Parathyroid adenoma (tissue), 2 donors: ENCODE results near the gene GRIA4.

Experiments used
- H2AFZ ChIP-seq: fragments of 300-600 bp; sonication (generic); one replicate; pipeline ENCODE4 v1.7.0; 2017; ENCODE audit warnings: antibody characterized with exemption, mild to moderate bottlenecking
- H3K27ac ChIP-seq: fragments of 300-600 bp; sonication (generic); one replicate; pipeline ENCODE4 v1.7.0; 2017
- H3K27me3 ChIP-seq: fragments of 300-600 bp; sonication (generic); one replicate; pipeline ENCODE4 v1.7.0; 2017; ENCODE audit warnings: low read length; ENCODE audit not compliant: control insufficient read depth, insufficient read depth
- H3K36me3 ChIP-seq: fragments of 300-600 bp; sonication (generic); one replicate; pipeline ENCODE4 v1.7.0; 2017; ENCODE audit warnings: low read length; ENCODE audit not compliant: control insufficient read depth, insufficient read depth
- H3K4me1 ChIP-seq: fragments of 300-600 bp; sonication (generic); one replicate; pipeline ENCODE4 v1.7.0; 2017; ENCODE audit warnings: control low read depth
- H3K4me2 ChIP-seq: fragments of 300-600 bp; sonication (generic); one replicate; pipeline ENCODE4 v1.7.0; 2017; ENCODE audit warnings: low read length
- H3K4me3 ChIP-seq: fragments of 300-600 bp; sonication (generic); one replicate; pipeline ENCODE4 v1.7.0; 2017; ENCODE audit warnings: low read depth, low read length
- H3K79me2 ChIP-seq: fragments of 300-600 bp; sonication (generic); one replicate; pipeline ENCODE4 v1.7.0; 2017; ENCODE audit warnings: control low read depth
- H3K9ac ChIP-seq: fragments of 300-600 bp; sonication (generic); one replicate; pipeline ENCODE4 v1.7.0; 2017; ENCODE audit warnings: mild to moderate bottlenecking
- H3K9me3 ChIP-seq: fragments of 300-600 bp; sonication (generic); one replicate; pipeline ENCODE4 v1.7.0; 2017; ENCODE audit warnings: low read length; ENCODE audit not compliant: control insufficient read depth
- TF ChIP-seq, protein P1 (sequence below): fragments of 300-600 bp; sonication (generic); IDR thresholded peaks from one replicate; pipeline ENCODE4 v1.7.0; 2017; ENCODE audit warnings: antibody characterized with exemption, mild to moderate bottlenecking
- donor health status: primary hyperparathyroidism.

The GRIA4 gene

DNA sequence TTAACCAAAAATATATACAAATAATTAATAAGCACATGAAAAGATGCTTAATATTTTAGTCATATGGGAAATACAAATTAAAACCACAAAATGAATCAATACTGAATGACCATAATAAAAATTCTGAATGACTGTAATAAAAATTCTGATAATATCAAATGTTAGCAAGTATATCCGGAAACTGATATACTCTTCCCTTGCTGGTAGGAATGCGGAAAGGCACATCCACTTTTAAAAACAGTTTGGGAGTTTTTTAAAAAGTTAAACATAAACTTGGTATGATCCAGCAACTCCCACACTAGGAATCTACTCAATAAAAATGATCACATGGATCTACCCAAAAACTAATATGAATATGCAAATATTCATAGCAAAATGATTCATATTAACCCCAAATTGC is 30.8 kb upstream of the GRIA4 start:
- no peaks in the 10 kb centered on the region for H3K9me3 ChIP-seq
- no peak overlapping the region for H3K4me2 ChIP-seq
- no peak overlapping the region for H3K4me3 ChIP-seq
- H3K4me1 ChIP-seq = no peaks in the 10 kb centered on the region
- no peak overlapping the region for H3K9ac ChIP-seq
- H3K27ac ChIP-seq = no peak overlapping the region
- no peaks in the 10 kb centered on the region for H3K27me3 ChIP-seq
- H3K36me3 ChIP-seq = no peaks in the 10 kb centered on the region
- TF ChIP-seq, protein P1, sequence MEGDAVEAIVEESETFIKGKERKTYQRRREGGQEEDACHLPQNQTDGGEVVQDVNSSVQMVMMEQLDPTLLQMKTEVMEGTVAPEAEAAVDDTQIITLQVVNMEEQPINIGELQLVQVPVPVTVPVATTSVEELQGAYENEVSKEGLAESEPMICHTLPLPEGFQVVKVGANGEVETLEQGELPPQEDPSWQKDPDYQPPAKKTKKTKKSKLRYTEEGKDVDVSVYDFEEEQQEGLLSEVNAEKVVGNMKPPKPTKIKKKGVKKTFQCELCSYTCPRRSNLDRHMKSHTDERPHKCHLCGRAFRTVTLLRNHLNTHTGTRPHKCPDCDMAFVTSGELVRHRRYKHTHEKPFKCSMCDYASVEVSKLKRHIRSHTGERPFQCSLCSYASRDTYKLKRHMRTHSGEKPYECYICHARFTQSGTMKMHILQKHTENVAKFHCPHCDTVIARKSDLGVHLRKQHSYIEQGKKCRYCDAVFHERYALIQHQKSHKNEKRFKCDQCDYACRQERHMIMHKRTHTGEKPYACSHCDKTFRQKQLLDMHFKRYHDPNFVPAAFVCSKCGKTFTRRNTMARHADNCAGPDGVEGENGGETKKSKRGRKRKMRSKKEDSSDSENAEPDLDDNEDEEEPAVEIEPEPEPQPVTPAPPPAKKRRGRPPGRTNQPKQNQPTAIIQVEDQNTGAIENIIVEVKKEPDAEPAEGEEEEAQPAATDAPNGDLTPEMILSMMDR = no peak
- H2AFZ ChIP-seq = no peak overlapping the region
- no peaks in the 10 kb centered on the region for H3K79me2 ChIP-seq

GRCh38 chr11:105582497-105582896 is 27.4 kb upstream of the GRIA4 start:
- no peak overlapping the region for H3K9ac ChIP-seq
- H3K27ac ChIP-seq = no peak overlapping the region
- H2AFZ ChIP-seq = no peak overlapping the region
- no peaks in the 10 kb centered on the region for H3K79me2 ChIP-seq
- no peaks in the 10 kb centered on the region for H3K9me3 ChIP-seq
- no peaks in the 10 kb centered on the region for H3K4me1 ChIP-seq
- no peaks in the 10 kb centered on the region for H3K27me3 ChIP-seq
- H3K4me3 ChIP-seq = no peak overlapping the region
- TF ChIP-seq, protein P1 = no peak
- no peaks in the 10 kb centered on the region for H3K36me3 ChIP-seq
- no peak overlapping the region for H3K4me2 ChIP-seq

DNA sequence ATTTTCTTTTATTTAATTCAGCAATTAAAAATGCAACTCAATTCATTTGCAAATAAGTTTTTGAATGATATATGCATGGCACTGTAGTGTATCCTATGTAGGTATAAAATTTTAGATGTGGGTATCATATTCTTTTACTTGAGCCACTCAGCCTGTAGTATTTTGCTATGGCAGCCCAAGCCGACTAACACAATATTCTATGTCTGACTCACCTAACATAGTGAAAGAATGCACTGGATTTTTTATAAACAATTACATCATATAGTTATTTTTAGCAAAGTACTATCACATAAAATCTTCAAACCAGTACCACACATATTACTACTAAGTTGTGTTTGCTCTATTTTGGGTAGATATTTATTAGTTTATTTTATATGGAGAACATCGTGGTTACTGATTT is 21.9 kb upstream of the GRIA4 start:
- Histone ChIP-seq H3K4me2 (no peak overlapping the region), H3K9ac (no peak overlapping the region), H3K27me3 (no peaks in the 10 kb centered on the region), H2AFZ (no peak overlapping the region), H3K9me3 (no peaks in the 10 kb centered on the region), H3K27ac (no peak overlapping the region), H3K36me3 (no peaks in the 10 kb centered on the region), H3K4me1 (no peaks in the 10 kb centered on the region), H3K79me2 (no peaks in the 10 kb centered on the region), H3K4me3 (no peak overlapping the region)
- TF ChIP-seq, protein P1 = no peak

DNA sequence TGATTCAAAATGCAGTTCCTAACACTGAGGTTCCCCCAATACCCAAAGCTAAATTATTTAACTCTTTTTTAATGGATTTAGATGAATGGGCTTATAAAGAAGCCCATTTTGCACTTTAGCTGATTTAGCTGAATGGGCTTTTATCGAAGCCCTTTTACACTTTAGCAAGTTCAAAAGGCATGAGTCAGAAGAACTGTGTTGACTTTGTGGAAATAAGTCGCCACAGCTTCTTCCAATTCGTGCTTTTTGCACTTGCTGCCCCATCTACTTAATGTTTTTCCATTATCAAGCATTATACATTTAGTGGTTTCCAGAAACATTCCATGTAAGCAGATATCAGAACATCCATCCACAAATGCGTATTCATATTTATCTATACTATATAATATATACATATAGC is 20.5 kb upstream of the GRIA4 start:
- Histone ChIP-seq H3K9me3 (no peaks in the 10 kb centered on the region), H3K4me1 (no peaks in the 10 kb centered on the region), H3K36me3 (no peaks in the 10 kb centered on the region), H3K4me3 (no peak overlapping the region), H3K27ac (no peak overlapping the region), H3K79me2 (no peaks in the 10 kb centered on the region), H3K4me2 (no peak overlapping the region), H3K27me3 (no peaks in the 10 kb centered on the region), H2AFZ (no peak overlapping the region), H3K9ac (no peak overlapping the region)
- TF ChIP-seq, protein P1 = no peak

DNA sequence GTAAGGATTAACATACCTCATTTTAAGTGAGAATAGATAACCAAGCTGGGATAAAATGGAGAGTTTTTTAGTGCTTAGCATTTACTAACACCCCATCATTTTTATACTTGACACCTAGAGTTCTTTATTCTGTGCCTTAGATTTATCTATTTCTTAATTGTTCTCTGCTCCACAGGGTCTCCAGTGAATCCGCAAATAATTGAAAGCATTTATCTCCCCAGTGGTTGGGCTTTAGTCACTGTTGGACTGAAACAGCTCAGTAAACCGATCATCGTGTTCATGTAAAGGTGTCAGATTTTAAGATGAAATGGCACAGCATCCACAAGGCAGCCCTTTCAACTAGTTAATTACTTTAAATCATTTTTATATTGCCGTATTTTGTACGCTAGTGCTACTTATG is 17.8 kb upstream of the GRIA4 start:
- Histone ChIP-seq H3K4me3 (no peak overlapping the region), H2AFZ (no peak overlapping the region), H3K4me2 (no peak overlapping the region), H3K27ac (no peak overlapping the region), H3K36me3 (no peaks in the 10 kb centered on the region), H3K4me1 (no peaks in the 10 kb centered on the region), H3K27me3 (no peaks in the 10 kb centered on the region), H3K9me3 (no peaks in the 10 kb centered on the region), H3K9ac (no peak overlapping the region), H3K79me2 (no peaks in the 10 kb centered on the region)
- TF ChIP-seq, protein P1 = no peak
